Peyer's patch (tissue), 4 donors: ENCODE measurements around the gene PTPRC. TPM values are rescaled to one million over a fixed set of nuclear protein-coding genes. Genes with fewer than 3 reads are reported as not detected.

Experiments
- DNase-seq, 3 donors: peaks; one replicate each; pipeline ENCODE4 v3.0.0-alpha.2; 2017 to 2019
- H3K27ac ChIP-seq, 4 donors: fragments of 200-600 bp; sonication (generic); one replicate each; pipeline ENCODE4 v1.5.1; 2016 to 2019
- H3K27me3 ChIP-seq, 2 donors: fragments of 200-600 bp; sonication (generic); one replicate each; pipeline ENCODE4 v1.5.1; 2019
- H3K36me3 ChIP-seq, 3 donors: fragments of 200-600 bp; sonication (generic); one replicate each; pipeline ENCODE4 v1.5.1; 2016 to 2019
- H3K4me1 ChIP-seq, 4 donors: fragments of 200-600 bp; sonication (generic); one replicate each; pipeline ENCODE4 v1.5.1; 2016 to 2019
- H3K4me3 ChIP-seq, 4 donors: fragments of 200-600 bp; sonication (generic); 1 replicate in 3 of 4; 2 replicates in 1 of 4; pipeline ENCODE4 v1.5.1; 2016 to 2019; ENCODE audit warnings: mild to moderate bottlenecking in 1 of 4
- H3K9me3 ChIP-seq, 4 donors: fragments of 200-600 bp; sonication (generic); one replicate each; pipeline ENCODE4 v1.5.1; 2016 to 2019; ENCODE audit warnings: mild to moderate bottlenecking in 1 of 4
- POLR2A ChIP-seq, 2 donors: fragments of 450-650 bp; IDR thresholded peaks; one replicate each; pipeline ENCODE4 v1.5.1; 2017; ENCODE audit warnings: antibody characterized with exemption in 2 of 2, mild to moderate bottlenecking in 2 of 2, moderate library complexity in 2 of 2
- total RNA-seq, 4 donors: library from RNA; depleted of rRNA; stranded (reverse); fragments of >200 nt; gene quantifications; one replicate each; pipeline ENCODE4 v1.1.0, GENCODE V29; 2016
- TF ChIP-seq, protein P1 (sequence below), 6 experiments: fragments of 450-650 bp in 4 of 6; fragments of 200-600 bp in 2 of 6; sonication (generic) in 1 of 6; IDR thresholded peaks; one replicate each; pipeline ENCODE4 v1.5.1; 2017 to 2019; ENCODE audit warnings: antibody characterized with exemption in 6 of 6, mild to moderate bottlenecking in 3 of 6, moderate library complexity in 1 of 6

Gene PTPRC
- total RNA-seq, 4 donors from 2014 or later, result 13.3 to 127 (median 22.1) TPM

DNA sequence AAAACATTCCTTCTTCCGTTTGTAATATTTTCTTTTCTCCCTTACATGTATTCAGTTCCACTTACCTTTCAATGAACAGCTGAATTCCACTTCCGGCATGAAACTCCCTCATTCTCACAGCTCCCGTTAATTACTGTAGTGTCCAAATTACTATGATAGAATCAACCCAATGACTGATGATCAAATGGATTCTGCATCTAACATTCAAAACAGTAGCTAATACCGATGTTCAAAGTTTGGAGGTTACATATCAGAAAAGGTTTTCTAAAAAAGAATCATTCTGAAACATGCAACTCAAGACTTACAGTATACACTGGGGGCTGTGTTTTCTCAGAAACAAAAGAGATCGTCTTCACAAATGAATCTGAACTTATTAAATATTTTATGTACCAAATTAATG lies 77.2 kb downstream of the PTPRC start:
- no peaks in the 10 kb centered on the region for H3K27me3 ChIP-seq
- TF ChIP-seq, protein P1, sequence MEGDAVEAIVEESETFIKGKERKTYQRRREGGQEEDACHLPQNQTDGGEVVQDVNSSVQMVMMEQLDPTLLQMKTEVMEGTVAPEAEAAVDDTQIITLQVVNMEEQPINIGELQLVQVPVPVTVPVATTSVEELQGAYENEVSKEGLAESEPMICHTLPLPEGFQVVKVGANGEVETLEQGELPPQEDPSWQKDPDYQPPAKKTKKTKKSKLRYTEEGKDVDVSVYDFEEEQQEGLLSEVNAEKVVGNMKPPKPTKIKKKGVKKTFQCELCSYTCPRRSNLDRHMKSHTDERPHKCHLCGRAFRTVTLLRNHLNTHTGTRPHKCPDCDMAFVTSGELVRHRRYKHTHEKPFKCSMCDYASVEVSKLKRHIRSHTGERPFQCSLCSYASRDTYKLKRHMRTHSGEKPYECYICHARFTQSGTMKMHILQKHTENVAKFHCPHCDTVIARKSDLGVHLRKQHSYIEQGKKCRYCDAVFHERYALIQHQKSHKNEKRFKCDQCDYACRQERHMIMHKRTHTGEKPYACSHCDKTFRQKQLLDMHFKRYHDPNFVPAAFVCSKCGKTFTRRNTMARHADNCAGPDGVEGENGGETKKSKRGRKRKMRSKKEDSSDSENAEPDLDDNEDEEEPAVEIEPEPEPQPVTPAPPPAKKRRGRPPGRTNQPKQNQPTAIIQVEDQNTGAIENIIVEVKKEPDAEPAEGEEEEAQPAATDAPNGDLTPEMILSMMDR (IDR thresholded peaks at IDR 0.05), result no peak
- TF ChIP-seq POLR2A (IDR thresholded peaks at IDR 0.05), result no peak
- H3K4me1 ChIP-seq, result no peaks in the 10 kb centered on the region
- H3K4me3 ChIP-seq, result no peak overlapping the region
- no peaks in the 10 kb centered on the region for H3K9me3 ChIP-seq
- DNase-seq, result no peak
- no peak overlapping the region for H3K27ac ChIP-seq
- no peaks in the 10 kb centered on the region for H3K36me3 ChIP-seq

DNA sequence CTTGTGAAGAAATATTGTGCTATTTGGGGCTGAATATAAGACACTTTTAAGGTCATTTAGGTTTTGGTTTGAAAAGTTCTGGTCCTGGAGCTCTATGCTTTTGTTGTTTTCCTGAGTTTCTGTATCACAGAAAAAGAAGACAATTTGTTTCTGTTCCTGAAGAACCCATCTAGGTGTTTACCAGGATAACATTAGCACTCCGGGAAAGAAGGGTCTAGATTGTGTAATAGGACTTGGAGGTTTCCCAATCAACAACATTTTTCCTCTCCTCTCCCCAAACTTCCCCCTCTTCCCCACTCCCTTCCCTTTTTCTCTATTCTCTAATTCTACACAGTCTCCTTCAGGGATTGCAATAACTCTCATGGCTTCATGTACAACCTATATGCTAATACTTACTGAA lies 78.7 kb downstream of the PTPRC start:
- Histone ChIP-seq H3K4me3 (no peak overlapping the region), H3K27me3 (no peaks in the 10 kb centered on the region), H3K4me1 (no peaks in the 10 kb centered on the region), H3K36me3 (no peaks in the 10 kb centered on the region), H3K27ac (no peak overlapping the region), H3K9me3 (no peaks in the 10 kb centered on the region)
- DNase-seq, result no peak
- no peak for TF ChIP-seq POLR2A (IDR thresholded peaks at IDR 0.05)
- TF ChIP-seq, protein P1 (IDR thresholded peaks at IDR 0.05), result no peak

DNA sequence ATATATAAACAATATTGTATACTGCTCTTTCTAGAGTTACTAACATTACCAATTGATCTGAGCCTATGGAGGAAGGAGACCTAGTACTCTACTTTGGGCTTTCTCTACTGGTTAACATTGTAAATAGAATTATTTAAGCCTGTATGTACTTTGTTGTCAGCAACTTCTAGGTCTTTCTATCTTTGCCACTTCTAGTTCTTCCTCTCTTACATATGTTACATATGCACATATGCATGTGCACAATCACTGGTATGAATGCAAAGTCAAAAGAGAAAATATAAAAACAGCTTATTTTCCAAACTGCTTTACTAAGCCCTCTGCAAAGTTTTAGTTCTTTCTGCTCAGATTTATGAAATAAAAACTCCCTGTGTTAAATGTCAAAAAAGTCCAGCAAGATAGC lies 84.3 kb downstream of the PTPRC start:
- Histone ChIP-seq H3K4me3 (no peak overlapping the region), H3K27me3 (no peaks in the 10 kb centered on the region), H3K4me1 (no peaks in the 10 kb centered on the region), H3K9me3 (no peaks in the 10 kb centered on the region), H3K36me3 (no peaks in the 10 kb centered on the region), H3K27ac (no peak overlapping the region)
- TF ChIP-seq, protein P1 (IDR thresholded peaks at IDR 0.05), result no peak
- TF ChIP-seq POLR2A (IDR thresholded peaks at IDR 0.05), result no peak
- no peak for DNase-seq

DNA sequence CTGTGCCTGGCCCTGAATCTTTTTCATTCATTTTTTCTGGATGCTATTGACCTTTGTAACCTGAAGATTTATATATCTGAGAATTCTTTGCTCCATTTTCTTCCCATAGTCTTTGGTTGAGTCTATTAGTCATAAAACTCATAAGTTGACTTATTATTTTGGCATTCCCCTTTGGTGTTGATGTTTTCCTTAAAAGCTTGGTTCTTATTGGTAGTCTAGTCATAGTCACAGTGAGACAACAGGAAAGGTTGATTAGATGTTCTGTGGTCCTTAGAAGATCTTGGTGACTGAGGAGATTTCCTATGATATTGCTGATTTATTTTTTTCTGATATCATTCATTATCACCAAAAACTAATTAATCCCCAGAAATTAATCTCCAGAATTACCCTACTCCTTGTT lies 86.2 kb downstream of the PTPRC start:
- TF ChIP-seq, protein P1 (IDR thresholded peaks at IDR 0.05), result no peak
- TF ChIP-seq POLR2A (IDR thresholded peaks at IDR 0.05), result no peak
- Histone ChIP-seq H3K36me3 (no peaks in the 10 kb centered on the region), H3K4me1 (no peaks in the 10 kb centered on the region), H3K27me3 (no peaks in the 10 kb centered on the region), H3K27ac (no peak overlapping the region), H3K9me3 (no peaks in the 10 kb centered on the region), H3K4me3 (no peak overlapping the region)
- DNase-seq, result no peak

DNA sequence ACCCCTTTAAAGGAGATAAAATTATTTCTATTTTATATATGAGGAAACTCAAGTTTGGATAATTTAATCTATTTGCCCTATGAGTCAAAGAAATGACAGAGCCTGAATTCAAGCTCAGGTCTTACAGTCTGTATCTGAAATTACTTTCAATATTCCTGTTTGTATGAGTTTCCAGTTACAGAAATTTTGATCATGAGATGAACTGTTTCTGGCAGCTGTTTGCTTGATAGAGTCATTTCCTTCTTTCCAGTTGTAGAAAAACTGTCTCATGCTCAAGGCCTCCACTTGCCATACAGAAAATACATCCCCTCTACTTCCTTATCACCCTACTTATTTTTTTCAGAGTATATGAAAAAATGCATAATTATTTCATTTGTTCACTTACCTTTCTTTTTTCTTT lies 87.6 kb downstream of the PTPRC start:
- Histone ChIP-seq H3K27ac (no peak overlapping the region), H3K36me3 (no peaks in the 10 kb centered on the region), H3K27me3 (no peaks in the 10 kb centered on the region), H3K4me1 (no peaks in the 10 kb centered on the region), H3K4me3 (no peak overlapping the region), H3K9me3 (no peaks in the 10 kb centered on the region)
- TF ChIP-seq, protein P1 (IDR thresholded peaks at IDR 0.05), result no peak
- no peak for TF ChIP-seq POLR2A (IDR thresholded peaks at IDR 0.05)
- DNase-seq, result no peak

DNA sequence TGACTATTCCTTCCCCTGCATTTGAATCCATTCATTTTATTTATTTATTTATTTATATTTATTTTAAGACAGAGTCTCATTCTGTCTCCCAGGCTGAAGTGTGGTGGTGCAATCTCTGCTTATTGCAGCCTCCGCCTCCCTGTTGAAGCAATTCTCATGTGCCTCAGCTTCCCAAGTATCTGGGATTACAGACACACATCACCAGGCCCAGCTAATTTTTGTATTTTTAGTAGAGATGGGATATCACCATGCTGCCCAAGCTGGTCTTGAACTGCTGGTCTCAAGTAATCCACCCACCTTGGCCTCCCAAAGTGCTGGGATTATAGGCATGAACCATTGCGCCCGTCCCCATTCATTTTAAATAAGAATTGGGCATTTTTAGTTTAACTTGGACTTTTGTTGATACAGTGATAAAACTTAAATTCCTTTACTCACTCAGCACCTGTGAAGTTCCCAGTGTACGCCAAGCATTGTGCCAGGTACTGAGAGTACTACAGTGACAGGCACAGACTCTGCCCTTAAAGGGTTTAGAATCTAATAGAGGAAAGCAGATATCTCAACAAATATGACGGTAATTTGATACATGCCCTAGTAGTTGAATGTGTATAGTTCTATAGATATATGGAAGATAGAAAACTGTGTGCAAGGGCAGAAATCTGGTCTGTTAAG lies 90.5 kb downstream of the PTPRC start:
- H3K27ac ChIP-seq, result no peak overlapping the region
- no peaks in the 10 kb centered on the region for H3K36me3 ChIP-seq
- no peaks in the 10 kb centered on the region for H3K4me1 ChIP-seq
- no peak overlapping the region for H3K4me3 ChIP-seq
- TF ChIP-seq, protein P1 (IDR thresholded peaks at IDR 0.05), result no peak
- TF ChIP-seq POLR2A (IDR thresholded peaks at IDR 0.05), result no peak
- H3K27me3 ChIP-seq, result no peaks in the 10 kb centered on the region
- H3K9me3 ChIP-seq, result no peaks in the 10 kb centered on the region
- no peak for DNase-seq
